Renal pelvis (tissue), 4 donors: Measurements from ENCODE around the gene AMH. TPM values are rescaled to one million over a fixed set of nuclear protein-coding genes. Genes with fewer than 3 reads are reported as not detected.
"Not testable (repeated sequence)": the region's sequence is repeated elsewhere in the genome, so short reads cannot be mapped to it uniquely, and the experiment has no call there.

Experiments
- DNase-seq: peaks from one replicate; pipeline ENCODE4 v3.0.0-alpha.2; 2013
- polyA plus RNA-seq, 3 donors: library from polyadenylated mRNA; unstranded; fragments of 120-200 nt; gene quantifications; one replicate each; pipeline ENCODE4 v1.2.1, GENCODE V29; 2013; ENCODE audit not compliant: insufficient read length in 3 of 3

The AMH gene
- polyA plus RNA-seq, 3 donors: 0.43 to 3.5 (median 3.2) TPM

DNA sequence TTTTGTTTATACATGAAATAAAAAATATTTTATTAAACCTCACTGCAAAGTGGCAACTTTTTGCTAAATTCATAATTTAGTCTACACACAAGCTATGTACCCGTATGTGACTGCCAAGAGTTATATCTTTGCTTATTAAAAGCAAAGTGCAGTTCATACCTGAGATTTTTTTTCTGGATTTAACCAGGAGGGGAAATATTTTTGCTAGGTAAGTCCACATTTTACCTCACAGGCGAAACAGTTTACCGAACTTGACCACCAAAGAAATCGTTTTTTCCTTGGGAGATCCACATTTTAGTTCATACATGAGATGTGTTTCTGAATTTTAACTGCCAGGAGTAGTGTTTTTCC lies 19.3 kb downstream of the AMH start:
- no peak for DNase-seq

DNA sequence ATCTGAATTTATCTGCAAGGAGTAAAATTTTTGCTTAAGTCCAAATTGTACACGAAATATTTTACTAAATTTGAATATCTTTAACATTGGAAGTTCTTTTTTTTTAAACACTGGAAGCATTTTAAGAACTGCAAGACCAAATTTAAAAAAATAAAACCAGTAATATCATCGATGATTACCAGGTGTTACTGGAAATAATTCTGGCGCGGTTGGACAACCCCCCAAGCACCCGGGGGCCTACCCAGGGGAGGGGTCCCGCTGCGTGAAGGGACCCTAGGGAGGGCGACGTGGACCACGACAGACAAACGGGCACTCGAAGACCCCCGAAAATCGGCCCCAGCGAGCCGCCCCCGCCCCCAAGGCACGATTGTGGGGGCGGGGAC lies 19.7 kb downstream of the AMH start:
- no peak for DNase-seq

DNA sequence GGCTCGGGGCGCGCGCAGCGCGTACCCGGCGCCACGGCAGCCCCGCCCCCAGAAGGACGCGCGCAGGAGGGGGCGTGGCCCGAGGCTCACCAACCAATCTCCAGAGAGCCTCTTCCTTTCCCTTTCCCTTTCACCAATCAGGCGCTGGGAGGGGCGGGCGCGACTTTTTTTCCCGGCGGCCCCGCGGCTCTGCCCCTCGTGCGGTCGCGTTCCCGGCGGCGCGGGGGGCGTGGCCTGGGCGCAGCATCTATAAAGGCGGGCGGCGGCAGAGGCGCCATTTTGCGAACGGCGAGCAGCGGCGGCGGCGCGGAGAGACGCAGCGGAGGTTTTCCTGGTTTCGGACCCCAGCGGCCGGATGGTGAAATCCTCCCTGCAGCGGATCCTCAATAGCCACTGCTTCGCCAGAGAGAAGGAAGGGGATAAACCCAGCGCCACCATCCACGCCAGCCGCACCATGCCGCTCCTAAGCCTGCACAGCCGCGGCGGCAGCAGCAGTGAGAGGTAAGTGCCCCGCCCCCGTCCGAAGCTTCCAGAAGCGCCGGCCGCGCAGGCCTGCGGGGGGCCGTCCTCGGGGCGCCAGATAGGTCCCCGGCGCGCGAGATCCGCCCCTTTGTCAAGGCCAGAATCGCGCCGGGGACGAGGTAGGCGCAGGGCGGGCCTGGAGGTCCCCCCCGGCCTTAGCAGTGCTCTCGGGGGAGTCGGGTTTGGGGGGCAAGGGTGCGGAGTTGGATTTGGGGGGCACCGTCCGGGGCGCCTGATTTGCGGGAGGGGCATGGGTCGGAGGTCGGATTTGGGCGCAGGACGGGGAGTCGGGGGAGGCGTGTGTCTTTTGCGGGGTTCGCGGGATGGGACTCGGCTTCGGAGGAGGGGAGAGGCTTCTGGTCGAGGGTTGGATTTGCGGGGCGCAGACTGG lies 20.4 kb downstream of the AMH start:
- peak; percentile 97 for DNase-seq

GRCh38 chr19:2270157-2270422 lies 21.0 kb downstream of the AMH start:
- no peak for DNase-seq

DNA sequence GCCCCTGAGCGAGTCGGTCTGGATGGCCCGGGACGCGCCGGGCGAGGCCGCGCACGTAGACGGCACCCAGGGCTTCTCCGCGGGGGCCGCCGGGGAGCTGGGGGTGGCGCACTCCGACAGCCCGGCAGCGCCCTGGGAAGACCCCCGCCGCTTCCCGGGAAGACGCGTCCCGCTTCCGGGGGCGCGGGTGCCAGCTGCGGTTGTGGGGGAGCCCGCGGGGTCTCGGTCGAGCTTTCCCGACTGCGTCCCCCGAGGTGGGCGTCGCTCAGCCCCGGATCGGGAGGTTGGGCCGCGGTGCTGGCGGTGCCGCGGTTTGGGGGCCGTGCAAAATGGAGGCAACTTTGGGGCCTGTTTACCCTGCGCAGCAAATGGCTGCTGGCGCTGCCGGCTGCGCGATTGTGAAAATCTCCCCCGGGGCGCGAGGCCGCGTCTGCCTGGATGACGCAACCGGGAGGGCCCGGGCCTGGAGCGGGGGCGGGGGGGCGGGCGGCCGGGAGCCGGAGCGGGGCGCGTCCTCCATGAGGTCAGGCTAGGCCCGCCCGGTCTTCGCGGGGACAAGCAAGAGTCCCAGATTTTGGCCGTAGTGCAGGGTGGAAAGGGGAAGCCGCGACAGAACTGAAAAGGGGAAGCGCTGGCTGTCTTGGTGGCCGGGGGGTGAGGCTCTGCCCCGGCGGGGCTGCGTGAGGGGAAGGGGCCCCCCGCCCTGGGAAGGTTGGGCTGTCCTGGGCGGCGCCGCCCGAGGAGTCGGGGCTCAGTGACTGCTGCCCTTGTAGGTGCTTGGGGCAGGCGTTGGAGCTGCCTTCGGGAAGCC lies 21.5 kb downstream of the AMH start:
- DNase-seq: no peak

GRCh38 chr19:2271234-2272103 lies 22.3 kb downstream of the AMH start:
- no peak for DNase-seq

- DNase-seq: no peak
Observed at GRCh38 chr19:2273356-2274184, 24.4 kb downstream of the AMH start.

DNA sequence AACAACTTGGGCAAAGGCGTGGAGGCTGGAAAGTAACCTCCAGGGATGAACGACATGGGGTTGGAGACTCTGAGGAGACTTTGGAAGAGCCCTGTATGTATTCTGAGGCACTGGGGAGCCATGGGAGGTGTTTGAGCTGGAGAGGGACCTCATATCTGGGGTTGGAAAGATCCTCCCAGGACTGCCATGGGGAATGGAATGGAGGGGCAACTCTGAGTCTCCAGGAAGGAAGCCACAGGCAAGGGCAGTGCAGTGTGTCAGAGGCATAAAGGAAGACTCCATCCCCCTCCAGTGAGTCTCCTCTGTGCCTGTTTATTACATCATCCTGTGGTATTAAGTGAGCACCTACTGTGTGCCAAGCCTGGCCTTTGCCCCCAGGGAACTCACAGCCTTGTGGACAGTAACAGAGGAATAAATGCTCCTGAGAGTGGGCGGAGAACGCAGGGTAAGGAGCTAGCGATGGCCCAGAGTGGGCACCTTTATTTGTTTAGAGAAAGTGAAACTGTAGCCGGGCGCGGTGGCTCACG lies 25.1 kb downstream of the AMH start:
- DNase-seq: no peak

DNA sequence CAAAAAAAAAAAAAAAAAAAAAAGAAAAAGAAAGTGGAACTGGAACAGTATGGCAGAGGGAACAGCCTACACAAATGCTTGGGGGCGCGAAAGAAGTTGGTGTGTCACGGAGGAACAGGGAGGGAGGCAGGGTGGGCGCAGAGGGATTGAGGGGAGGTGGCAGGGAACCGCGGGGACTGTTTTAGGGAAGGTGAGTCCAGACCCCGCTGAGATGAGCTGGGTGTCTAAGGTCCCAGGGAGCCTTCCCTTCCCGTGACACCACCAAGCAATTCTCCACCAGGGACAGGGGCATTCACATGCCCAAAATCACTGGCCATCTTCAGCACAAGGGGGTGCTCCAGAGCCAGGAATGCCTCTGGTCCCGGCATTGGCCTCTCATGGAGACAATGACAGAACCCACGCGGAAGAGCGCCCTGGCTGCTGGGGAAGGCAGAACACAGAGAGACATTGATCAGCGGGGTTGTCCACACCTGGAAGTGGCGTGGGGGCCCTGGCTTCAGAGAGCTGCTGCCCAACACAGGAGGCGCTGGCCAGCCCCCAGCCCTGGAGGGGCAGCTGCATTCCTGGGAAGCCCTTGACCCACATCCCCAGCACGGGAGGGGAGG lies 25.9 kb downstream of the AMH start:
- no peak for DNase-seq

DNA sequence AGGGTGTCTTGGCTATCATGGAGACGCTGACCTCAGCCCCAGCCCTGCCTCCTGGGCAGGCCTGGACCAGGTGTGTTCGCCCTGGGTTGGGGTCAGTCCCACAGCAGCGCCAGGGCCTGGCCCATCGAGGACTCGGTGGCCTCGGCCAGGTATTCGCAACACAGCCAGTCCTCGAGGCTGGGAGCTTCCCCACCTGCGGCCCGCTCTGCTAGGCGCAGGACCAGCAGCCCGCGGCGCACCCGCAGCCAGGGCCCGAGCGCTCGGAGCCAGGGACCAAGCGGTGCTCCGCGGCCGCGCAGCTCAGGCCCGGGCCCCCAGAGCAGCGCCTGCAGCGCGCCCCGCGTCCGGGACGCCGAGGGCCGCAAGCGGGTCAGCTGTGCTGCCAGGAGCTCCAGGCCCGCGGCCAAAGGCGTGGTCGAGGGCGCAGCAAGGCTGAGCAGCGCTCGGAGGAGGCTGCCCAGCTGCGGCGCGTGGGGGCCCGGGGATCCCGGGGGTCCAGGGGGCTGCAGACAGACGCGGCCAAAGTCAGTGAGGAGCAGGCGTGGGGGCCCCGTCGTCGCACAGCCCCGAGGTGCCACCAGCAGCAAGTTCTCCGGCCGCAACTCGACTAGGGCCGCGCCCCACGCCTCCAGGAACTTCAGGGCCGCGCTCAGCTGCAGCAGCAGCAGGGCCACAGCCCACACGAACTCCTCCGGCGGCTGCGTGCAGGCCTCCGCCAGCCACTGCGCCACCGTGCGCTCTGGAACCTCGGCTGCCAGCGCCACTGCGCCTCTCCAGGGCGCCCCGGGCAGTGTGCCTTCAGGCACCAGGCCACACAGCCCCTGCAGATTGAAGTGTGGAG lies 26.7 kb downstream of the AMH start:
- no peak for DNase-seq

DNA sequence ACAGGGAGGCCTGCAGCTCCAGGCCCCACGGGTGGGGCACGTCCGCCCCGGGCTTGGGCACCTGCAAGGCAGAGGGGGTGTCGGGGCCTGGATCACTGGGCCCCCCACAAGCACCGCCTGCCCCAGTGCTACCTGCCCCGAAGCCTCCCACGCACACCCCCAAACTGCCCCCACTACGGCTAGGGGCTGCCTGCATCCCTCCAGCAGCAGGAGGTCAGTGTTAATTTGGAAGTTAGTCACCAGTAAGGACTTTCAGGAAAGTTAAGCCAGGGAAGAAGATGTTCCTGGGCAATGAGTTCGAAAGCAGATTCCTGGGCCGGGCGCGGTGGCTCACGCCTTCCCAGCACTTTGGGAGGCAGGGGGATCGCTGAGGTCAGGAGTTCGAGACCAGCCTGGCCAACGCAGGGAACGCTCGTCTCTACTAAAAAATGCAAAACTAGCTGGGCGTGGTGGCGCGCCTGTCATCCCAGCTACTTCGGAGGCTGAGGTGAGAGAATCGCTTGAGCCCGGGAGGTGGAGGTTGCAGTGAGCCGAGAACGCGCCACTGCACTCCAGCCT lies 27.4 kb downstream of the AMH start:
- no peak for DNase-seq

DNA sequence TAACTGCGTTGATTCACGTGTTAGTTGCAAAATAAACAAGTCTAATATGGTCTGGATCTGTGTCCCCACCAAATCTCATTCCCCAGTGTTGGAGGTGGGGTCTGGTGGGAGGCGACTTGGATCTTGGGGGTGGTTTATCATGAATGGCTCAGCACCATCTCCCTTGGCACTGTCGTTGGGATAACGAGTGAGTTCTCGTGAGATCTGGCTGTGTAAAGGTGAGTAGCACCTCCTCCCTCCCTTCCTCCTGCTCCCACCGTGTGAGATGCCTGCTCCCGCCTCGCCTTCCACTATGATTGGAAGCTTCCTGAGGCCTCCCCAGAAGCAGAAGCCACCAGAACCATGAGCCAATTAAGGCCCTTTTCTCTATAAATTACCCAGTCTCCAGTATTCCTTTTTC lies 28.0 kb downstream of the AMH start:
- no peak for DNase-seq

GRCh38 chr19:2278459-2279158 lies 29.5 kb downstream of the AMH start:
- no peak for DNase-seq

- DNase-seq: no peak
Observed at GRCh38 chr19:2280633-2281264, 31.6 kb downstream of the AMH start.

DNA sequence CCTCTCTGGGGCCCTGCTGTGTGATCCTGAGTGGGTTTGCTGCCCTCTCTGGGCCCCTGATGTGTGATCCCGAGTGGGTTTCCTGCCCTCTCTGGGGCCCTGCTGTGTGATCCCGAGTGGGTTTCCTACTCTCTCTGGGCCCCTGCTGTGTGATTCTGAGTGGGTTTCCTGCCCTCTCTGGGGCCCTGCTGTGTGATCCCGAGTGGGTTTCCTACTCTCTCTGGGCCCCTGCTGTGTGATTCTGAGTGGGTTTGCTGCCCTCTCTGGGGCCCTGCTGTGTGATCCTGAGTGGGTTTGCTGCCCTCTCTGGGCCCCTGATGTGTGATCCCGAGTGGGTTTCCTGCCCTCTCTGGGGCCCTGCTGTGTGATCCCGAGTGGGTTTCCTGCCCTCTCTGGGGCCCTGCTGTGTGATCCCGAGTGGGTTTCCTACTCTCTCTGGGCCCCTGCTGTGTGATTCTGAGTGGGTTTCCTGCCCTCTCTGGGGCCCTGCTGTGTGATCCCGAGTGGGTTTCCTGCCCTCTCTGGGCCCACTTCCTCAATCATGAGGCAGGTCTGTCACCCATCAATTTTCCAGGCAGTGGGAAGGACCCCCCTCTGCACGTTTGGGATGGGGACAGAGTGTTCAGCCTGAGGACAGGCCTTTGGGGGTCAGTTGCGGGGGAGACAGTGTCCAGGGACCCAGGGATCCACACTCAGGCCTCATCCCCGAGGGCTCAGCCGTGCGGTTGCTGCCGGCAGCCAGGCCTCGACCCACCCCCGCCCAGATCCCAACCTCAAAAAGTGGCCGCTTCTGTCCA lies 32.3 kb downstream of the AMH start:
- DNase-seq: not testable (repeated sequence)

- DNase-seq: no peak
Observed at GRCh38 chr19:2282062-2282861, 33.1 kb downstream of the AMH start, which contains the start of gene PEAK3. Gene PEAK3, minus strand, starts transcription at chr19:2282175. Its CDS starts 1,244 bp downstream, at chr19:2280931.

GRCh38 chr19:2282862-2283237 lies 33.7 kb downstream of the AMH start:
- DNase-seq: no peak
